Measurements from ENCODE around the gene PDIK1L. TPM values are rescaled to one million over a fixed set of nuclear protein-coding genes. Genes with fewer than 3 reads are reported as not detected.
"Not testable (repeated sequence)": the region's sequence is repeated elsewhere in the genome, so short reads cannot be mapped to it uniquely, and the experiment has no call there.

Gene PDIK1L
- polyA plus RNA-seq, 3 donors: 1.7 to 2.7 (median 1.7) TPM

DNA sequence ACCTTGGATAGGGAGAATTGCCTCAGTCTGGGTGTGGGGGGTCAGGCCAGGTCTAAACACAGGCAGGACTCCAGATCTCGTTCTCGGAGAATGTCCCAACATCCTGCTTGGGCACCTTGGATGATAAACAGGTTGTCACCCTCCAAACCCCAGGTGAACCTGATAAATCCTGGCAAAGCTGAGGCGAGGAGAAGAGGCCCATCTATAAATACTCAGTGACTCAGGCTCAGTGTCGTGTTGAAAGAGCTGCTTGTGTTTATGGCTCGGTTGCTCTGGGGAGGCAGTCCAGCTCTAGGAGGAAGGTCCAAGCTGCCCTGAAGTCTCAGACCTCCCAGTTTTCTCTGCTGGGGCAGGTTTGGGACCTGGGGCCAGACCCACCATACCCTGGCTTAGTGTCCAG lies 28.4 kb upstream of the PDIK1L start:
- no peak overlapping the region for H3K27ac ChIP-seq (ENCODE audit: low read depth, low read length)
- 53 to 63% (median 55%) methylated on average over 5 of the region's 5 CpGs for WGBS, 3 donors

DNA sequence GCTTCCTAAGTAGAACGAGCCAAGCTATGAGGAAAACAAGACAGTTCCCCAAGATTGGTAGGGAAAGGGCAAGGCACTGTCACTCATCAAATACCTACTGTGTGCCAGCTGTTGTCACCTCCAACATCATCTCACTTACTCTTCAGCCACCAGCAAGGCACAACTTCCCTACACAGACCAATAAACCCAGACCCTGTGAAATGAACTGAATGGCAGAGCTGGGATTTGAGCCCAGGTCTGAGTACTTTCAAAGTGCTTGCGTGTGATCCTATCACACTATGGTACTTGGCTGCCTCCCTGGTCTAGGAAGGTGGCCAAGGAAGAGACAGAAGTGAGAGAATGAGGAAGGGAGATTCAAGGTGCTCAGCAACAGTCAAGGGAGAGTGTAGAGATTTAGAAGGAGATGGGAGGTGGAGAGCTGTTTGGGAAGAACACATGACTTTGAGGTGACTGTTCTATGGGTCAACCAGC lies 27.5 kb upstream of the PDIK1L start:
- WGBS, 3 donors: 48 to 71% (median 54%) methylated on average over 2 of the region's 2 CpGs

DNA sequence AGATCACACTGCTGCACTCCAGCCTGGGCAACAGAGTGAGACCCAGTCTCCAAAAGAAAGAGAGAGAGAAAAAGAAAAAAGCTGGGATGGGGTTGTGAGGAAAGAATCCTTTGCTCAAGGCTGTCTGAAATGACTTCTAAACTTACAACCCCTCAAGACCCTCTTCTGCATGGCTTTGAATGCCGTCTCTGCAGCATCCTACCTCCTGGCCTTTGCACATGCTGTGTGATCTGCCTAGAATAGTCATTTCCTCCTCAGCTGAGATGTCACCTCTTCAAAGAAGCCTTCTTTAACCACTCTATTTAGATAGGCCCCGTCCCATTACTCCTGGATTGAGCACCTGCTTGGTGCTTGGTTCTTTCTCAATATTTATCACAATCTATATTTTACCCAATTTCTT lies 26.8 kb upstream of the PDIK1L start:
- WGBS, 3 donors: 88 to 94% (median 92%) methylated on average over 2 of the region's 2 CpGs
- H3K27ac ChIP-seq (ENCODE audit: low read depth, low read length): no peak overlapping the region

More for the DNA sequence above, 27.5 kb upstream of the PDIK1L start:
- no peak overlapping the region for H3K27ac ChIP-seq (ENCODE audit: low read depth, low read length)

DNA sequence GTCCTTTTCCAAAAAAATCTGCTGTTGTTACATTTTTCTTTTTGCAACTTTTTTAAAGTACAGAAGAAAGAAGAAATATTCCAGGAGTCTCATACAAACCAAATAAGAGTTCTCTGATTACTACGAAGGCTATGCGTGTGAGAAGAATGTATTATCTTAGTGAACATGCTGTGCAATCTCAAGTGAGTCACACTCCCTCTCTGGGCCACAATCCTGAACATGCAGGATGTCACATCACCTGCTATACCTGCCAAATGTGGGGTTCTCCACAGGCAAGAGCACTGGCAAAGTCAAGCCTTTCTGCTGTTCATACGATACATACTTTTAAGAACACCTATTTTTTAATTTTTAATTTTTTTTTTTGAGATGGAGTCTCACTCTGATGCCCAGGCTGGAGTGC lies 22.5 kb upstream of the PDIK1L start:
- WGBS, 3 donors: 92 to 96% (median 92%) methylated on average over 3 of the region's 3 CpGs
- no peak overlapping the region for H3K27ac ChIP-seq (ENCODE audit: low read depth, low read length)

DNA sequence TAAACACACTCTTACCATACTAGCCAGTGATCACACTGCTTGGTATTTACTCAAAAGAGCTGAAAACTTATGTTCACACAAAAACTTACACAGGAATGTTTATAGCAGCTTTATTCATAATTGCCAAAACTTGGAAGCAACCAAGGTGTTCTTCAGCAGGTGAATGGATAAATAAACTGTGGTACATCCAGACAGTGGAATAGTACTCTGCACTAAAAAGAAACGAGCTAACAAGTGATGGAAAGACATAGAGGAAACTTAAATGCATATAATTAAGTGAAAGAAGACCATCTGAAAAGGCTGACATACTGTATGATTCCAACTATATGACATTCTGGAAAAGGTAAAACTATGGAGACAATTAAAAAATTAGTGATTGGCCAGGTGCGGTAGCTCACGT lies 20.7 kb upstream of the PDIK1L start:
- H3K27ac ChIP-seq (ENCODE audit: low read depth, low read length): no peak overlapping the region
- 83 to 89% (median 85%) methylated on average over 3 of the region's 3 CpGs for whole genome bisulfite sequencing, 3 donors

DNA sequence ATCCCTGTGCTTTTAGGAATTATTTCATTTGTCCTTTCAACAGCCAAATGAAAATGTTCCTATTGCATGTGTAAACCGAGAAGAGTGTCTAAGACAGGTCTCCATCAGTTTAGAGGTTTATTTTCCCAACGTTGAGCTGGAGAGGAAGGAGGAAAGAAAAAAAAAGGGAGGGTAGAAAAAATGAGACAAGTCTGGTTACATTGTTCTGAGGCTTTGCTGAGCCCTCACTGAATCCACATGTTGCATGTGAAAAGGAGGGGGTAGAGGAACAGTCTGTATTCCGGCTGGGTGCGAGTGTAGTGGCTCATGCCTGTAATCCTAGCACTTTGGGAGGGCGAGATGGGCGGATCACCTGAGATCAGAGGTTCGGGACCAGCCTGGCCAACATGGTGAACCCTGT lies 19.2 kb upstream of the PDIK1L start:
- 69 to 83% (median 72%) methylated on average over 7 of the region's 7 CpGs for WGBS, 3 donors
- no peak overlapping the region for H3K27ac ChIP-seq (ENCODE audit: low read depth, low read length)

DNA sequence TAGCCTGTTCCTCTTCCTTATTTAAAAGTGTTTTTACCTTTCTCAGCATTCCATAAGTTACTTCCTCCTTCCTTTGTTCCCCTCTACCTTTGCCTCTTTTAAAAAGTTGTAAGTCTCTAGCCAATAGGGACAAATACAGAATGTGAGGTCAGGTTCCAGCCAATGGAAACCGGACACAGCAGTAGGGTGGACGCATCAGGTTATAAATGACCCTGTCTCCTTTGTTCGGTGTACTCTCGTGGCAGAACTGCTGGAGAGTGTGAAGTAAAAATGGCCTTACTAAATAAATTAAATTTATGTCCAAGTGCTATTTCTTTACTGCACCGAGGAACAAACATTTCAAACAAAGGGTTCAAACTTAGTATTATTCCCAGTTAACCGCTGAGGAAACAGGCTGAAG lies 18.1 kb upstream of the PDIK1L start:
- 30 to 48% (median 38%) methylated on average over 6 of the region's 6 CpGs for WGBS, 3 donors
- not testable (repeated sequence) for H3K27ac ChIP-seq (ENCODE audit: low read depth, low read length)

DNA sequence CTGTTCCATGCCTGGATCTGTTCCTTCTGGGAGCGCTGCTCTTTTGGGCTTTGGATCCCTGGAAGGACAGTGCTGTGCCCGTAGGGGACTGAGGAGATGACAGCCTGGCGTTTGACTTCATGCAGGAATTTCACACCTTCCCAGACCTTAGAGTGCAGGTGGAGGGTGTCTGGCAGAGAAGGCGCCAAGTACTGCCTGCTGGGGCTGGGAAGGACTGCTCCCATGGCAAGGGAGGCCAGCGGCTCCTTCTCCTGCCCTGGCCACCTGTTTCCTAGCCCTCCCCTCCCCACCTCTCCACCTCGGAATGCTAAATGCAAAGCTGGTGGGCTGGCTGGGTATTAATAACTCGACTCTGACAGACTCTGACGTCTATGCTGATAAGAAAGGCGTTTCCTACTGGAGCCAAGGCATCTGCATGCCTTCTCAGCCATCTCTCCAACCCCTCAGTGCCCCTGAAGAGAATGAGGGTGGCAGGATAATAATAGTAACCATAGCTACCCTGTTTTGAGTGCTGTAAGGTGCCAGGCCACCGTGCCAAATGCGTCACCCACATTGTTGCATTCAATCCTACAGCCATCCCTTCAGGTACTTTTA lies 17.5 kb upstream of the PDIK1L start:
- 16 to 33% (median 28%) methylated on average over 11 of the region's 11 CpGs for WGBS, 3 donors
- no peak overlapping the region for H3K27ac ChIP-seq (ENCODE audit: low read depth, low read length)

DNA sequence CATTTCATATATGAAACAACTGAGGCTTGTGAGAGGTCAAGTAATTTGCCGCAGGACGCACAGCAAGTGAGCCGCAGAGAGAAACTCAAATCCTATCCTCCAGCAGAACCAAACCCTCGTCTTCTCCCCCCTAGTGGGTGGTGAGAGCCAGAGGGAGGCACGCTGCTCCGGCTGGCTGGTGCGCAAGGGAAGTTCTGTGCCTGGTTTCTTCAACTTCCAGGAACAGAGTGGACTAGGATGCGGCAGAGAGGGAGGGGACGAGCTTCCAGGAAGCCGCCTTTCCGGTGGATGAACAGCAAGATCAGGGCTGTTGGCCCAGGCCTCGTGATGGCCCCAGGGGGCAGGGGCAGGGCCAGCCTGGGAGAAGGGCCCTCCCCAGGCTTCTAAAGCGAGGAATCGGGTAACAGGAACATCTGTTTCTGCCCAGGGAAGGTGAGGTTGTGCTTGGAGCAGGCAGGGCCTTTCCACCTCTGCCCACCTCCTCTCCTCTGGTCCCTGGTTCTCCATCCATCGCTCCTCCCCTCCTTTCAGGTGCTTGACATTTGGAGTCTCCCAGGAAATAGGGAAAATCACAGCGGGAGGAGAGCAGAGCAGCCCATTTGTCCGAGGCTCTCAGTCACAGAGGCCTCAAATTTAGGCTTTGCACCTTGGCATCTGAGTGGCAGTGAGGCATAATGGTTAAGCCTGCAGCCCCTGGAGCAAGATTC lies 16.8 kb upstream of the PDIK1L start:
- no peak overlapping the region for H3K27ac ChIP-seq (ENCODE audit: low read depth, low read length)
- WGBS, 3 donors: 37 to 66% (median 40%) methylated on average over 17 of the region's 17 CpGs

DNA sequence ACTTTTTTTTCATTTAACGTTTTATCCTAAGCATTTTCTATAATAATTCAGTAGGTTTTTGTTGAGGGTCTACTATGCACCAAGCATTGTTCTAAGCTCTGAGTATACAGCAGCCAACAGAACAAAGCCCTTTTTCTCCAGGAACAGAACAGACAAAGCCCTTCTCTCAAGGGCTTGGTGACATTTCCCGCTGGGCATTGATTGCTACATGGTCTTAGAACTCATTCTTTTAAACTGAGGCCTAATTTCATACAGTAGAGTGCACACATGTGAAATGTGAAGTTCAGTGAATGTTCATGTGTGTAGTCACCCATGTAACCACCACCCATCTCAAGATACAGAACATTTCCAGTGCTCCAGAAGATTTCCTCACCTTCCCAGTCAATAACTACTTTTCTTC lies 15.2 kb upstream of the PDIK1L start:
- H3K27ac ChIP-seq (ENCODE audit: low read depth, low read length): no peak overlapping the region
- 67 to 81% (median 80%) methylated on average over 2 of the region's 2 CpGs for WGBS, 3 donors

DNA sequence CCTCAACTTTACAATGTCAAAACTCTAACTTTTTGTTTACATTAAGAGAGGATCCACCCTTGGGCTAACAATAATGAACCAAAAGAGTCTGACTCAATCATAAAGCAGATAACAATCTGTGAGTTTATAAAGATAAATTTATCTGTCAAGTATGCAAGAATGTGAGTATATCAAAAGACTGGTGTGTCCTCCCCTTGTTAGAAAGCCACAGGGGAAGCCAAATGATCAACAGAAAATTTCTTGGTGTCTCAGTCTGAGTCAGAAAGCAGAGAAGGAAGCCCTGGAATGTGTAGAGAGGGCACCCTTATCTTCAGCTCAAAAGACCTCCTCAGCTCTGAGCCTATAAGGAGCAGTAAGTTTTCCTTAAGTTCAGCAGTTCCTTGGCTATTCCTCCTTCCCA lies 13.9 kb upstream of the PDIK1L start:
- H3K27ac ChIP-seq (ENCODE audit: low read depth, low read length): no peak overlapping the region

DNA sequence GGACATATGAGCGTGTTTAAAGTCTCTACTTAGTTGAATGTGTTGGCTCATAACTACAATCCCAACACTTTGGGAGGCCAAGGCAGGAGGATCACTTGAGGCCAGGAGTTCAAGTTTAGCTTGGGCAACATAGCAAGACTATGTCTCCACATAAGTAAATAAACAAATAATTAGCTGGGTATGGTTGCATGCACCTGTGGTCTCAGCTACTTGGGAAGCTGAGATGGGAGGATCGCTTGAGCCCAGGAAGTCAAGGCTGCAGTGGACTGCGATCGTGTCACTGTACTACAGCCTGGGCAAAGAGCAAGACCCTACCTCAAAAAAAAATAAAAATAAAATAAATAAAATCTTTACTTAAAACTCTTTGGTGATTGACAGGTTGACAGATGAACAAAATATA lies 13.0 kb upstream of the PDIK1L start:
- 92 to 94% (median 93%) methylated on average over 4 of the region's 4 CpGs for WGBS, 3 donors
- H3K27ac ChIP-seq (ENCODE audit: low read depth, low read length): no peak overlapping the region

DNA sequence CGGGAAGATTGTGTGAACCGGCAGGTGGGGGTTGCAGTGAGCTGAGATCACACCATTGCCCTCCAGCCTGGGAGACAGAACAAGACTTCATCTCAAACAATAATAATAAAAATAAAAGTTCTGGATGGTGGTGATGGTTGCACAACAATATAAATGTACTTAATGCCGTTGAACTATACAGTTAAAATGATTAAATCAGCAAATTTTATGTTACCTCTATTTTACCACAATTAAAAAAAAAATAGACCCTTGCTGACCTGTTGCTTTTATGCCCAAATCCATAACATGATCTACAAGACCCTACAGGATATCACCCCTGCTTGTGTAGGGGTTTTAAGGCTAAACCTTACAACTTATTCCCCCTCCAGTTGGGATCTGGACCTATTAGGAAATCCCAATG lies 11.8 kb upstream of the PDIK1L start:
- 87 to 90% (median 90%) methylated on average over 3 of the region's 3 CpGs for WGBS, 3 donors

DNA sequence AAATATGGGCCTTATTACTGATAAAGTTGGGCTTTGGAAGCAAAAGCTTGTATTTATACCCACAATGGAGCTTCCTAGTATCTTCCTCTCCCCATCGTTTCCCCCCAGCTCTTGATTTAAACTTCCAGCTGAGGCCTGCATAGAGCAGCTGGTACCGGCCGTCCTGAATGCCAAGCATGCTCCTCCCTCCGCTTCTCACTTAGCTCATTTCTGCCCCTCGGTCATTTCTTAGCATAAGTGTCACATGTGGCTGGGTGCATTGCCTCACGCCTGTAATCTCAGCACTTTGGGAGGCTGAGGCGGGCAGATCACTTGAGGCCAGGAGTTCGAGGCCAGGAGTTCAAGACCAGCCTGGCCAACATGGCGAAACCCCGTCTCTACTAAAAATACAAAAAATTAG lies 11.4 kb upstream of the PDIK1L start:
- WGBS, 3 donors: 86 to 89% (median 89%) methylated on average over 10 of the region's 10 CpGs
- not testable (repeated sequence) for H3K27ac ChIP-seq (ENCODE audit: low read depth, low read length)

More for the DNA sequence above, 11.8 kb upstream of the PDIK1L start:
- H3K27ac ChIP-seq (ENCODE audit: low read depth, low read length): no peak overlapping the region

DNA sequence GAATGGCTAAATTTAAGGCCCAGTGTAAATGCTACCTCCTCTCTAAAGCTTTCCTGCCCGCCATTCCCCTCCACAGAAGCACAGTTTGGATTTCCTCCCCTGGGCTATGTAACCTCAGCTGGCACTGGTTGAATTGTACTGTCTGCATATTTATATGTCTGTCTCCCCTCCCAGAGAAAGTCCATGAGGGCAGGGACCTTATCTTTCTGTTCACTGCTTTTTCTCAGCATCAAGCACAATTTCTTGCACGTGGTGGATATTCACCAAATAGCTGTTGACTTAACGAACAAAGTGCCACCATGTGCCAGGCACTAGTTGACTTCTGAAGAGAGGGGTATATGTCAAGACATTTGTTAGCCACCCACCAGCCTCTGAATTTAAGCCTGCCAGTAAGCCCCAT lies 9.5 kb upstream of the PDIK1L start:
- H3K27ac ChIP-seq (ENCODE audit: low read depth, low read length): no peak overlapping the region
- WGBS, 3 donors: 81 to 91% (median 86%) methylated on average over 3 of the region's 3 CpGs

DNA sequence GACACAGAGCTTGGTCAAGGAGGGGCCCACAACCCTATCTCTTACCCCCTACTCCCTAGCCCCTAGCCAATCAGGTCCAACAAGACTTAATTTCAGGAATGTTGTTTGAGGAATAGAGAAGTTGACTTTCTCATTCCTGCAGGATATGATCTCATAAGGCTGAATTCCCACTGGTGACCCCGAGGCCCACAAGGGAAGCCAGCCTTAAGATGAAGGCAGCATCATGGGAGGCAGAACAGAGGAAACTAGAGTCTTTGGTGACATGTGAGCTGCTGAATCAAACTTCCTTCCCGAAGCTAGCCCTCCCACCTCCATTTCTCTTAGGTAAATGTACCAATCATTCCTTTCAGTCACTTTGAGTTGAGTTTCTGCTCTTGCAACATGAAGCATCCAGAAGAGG lies 9.1 kb upstream of the PDIK1L start:
- H3K27ac ChIP-seq (ENCODE audit: low read depth, low read length): no peak overlapping the region
- 42 to 74% (median 53%) methylated on average over 2 of the region's 2 CpGs for WGBS, 3 donors

DNA sequence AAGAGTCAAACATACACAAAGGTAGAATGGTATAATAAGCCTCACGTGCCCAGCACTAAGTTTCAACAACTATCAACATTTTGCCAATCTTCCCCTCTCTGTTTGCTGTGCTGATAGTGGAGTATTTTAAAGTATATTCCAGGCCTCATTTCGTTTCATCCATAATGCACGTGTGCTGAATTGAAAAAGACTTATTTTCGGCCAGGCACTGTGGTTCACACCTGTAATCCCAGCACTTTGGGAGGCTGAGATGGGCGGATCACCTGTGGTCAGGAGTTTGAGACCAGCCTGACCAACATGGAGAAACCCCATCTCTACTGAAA lies 6.4 kb upstream of the PDIK1L start:
- WGBS, 3 donors: 41 to 48% (median 48%) methylated on average over 5 of the region's 5 CpGs
- not testable (repeated sequence) for H3K27ac ChIP-seq (ENCODE audit: low read depth, low read length)

DNA sequence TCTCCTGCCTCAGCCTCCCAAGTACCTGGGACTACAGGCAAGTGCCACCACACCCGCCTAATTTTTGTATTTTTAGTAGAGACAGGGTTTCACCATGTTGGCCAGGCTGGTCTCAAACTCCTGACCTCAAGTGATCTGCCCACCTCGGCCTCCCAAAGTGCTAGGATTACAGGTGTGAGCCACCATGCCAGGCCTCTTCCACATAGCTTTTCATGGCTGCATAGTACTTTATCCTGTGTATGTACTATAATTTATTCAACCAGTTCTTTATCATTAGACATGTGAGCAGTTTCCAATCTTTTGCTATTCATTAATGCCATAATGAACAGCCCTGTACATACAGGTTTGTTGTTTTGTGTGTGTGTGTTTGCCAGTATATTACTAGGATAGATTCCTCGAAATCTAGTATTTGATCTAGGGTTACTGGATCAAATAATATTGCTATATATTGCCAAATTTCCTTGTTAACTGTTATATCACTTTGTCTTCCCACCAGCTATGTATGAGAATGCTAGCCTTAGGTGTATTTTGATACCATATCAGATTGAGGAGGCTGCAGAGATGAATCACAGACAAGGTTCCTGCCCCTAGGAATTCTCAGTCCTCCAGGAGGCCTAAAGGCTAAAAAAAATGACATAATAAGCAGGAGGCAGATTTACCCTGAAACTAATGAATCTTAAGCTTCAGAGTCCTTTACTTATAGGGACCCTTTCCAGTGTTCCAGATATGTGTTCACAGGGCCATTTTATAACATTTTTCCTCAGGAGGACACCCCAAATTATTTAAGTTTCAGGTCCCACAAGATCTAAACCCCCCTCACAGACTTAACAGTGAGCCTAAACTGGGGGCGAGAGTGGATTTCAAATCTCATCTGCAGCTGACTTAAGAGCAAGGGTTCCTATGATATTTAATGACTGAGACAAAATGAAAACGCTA lies 2.1 kb upstream of the PDIK1L start:
- no peak overlapping the region for H3K27ac ChIP-seq (ENCODE audit: low read depth, low read length)
- WGBS, 3 donors: 79 to 92% (median 91%) methylated on average over 5 of the region's 5 CpGs

DNA sequence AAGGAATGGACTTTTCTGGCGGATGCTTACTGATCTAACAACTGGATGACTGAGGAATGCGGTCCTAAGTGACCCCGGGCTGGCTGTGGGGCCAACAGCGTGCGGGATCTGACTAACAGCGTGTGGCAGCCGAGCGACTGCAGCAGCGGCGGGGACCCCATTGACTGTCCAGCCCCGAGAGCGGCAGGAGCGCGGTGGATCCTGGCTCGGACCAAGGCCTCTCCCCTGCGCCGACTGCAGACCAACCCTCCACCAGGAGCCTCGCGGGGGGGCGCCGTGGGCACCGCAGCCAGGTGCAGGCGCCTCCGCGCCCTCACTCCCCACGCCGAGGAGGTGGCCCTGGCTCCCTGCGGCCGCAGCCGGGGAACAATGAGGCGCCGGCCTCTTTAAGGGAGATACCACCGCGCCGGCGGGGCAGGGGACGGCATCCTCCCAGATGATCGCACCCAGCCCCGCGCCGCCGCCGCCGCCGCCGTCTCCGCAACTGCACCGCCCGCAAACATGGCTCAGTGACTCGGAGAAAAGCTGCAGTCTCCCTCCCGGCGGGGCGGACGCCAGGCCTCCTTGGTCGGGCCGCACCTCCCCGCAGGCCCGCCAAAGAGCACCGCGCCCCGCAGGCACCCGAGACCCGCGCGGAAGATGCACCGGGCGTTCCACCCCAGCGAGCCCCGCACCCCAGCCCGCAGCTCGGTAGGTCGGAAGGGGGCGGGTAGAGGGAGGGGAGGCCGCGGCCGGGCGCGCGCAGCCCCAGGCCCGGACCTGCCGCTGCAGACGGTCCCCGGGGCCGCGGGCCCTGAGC lies 694 bp upstream of the PDIK1L start:
- peak overlapping the region; percentile 64 for H3K27ac ChIP-seq (ENCODE audit: low read depth, low read length)
- 0 to 1% (median 1%) methylated on average over 56 to 84 of the region's 85 CpGs for WGBS, 3 donors

Measured in adipose tissue (tissue), 3 donors.